Fibroblast of skin of left quadriceps (primary cell): Measurements from ENCODE around the gene PLEKHO1.
"Not testable (repeated sequence)": the region's sequence is repeated elsewhere in the genome, so short reads cannot be mapped to it uniquely, and the experiment has no call there.

Experiments used
- DNase-seq, 2 experiments: peaks; one replicate each; pipeline ENCODE4 v3.0.0-alpha.2; 2013; ENCODE audit warnings: low read depth in 2 of 2

Gene PLEKHO1, protein sequence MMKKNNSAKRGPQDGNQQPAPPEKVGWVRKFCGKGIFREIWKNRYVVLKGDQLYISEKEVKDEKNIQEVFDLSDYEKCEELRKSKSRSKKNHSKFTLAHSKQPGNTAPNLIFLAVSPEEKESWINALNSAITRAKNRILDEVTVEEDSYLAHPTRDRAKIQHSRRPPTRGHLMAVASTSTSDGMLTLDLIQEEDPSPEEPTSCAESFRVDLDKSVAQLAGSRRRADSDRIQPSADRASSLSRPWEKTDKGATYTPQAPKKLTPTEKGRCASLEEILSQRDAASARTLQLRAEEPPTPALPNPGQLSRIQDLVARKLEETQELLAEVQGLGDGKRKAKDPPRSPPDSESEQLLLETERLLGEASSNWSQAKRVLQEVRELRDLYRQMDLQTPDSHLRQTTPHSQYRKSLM

GRCh38 chr1:150149271-150150132, at the start of gene PLEKHO1:
PLEKHO1 (plus strand) TSS chr1:150149916; CDS start chr1:150150258, 342 bp downstream.
- DNase-seq: peak; percentile 72

GRCh38 chr1:150102986-150103385, 46.7 kb upstream of the PLEKHO1 start:
- DNase-seq: no peak

- no peak for DNase-seq
Observed at GRCh38 chr1:150106341-150106740, 43.4 kb upstream of the PLEKHO1 start.

DNA sequence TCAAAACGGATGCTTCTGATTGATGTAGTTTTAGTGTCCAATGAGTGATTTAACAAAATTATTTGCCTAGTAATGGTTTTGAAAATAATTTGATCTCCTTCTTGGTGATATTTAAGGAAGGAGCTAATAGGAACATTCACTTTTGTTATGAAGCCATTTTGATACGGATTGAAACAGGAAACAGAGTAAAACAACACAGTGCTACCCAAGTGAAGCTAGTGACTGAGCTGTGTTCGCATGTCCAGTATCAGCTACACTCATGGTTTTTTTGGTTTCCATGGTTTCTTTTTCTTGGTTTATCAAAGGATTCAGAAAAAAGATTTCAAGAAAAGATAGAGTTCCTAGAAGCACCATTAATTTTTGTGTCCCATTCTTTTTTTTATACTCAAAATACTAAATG, 40.1 kb upstream of the PLEKHO1 start:
- no peak for DNase-seq

GRCh38 chr1:150110116-150110515, 39.6 kb upstream of the PLEKHO1 start:
- no peak for DNase-seq

DNA sequence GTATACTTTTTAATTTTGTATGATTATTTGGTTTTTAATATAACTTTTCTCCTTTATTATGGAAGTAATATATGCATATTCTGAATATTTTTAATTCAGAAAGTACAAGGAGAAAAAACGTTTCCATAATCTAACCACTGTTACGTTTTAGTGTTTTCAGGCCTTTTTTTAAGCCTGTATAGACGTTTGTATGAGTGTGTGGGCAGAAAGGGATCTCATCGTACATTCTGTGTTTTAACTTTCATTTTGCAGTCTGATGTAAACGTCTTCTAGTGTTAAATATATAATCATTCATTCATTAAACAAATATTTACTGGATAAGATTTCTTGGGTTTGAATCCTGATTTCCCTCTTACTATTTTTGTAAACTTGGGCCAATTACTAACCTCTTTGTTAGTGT, 38.0 kb upstream of the PLEKHO1 start:
- DNase-seq: no peak

DNA sequence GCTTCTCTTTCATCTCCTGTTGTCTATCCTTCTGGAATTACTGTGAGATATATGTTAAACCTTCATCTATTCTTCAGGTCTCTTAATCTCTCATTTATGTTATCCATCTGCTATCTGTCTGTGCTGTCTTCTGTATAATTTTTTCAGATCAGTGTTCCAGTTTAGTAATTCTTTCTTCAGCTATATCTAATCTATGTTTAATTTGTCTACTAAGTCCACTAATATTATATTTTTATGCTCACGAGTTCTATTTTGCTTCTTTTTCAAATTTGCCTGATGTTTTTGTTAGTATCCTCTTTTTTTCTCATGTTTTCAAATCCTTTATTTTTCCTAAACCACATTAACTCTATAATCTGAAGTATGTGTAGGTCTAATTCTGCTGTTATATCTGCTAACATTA, 34.6 kb upstream of the PLEKHO1 start:
- no peak for DNase-seq

DNA sequence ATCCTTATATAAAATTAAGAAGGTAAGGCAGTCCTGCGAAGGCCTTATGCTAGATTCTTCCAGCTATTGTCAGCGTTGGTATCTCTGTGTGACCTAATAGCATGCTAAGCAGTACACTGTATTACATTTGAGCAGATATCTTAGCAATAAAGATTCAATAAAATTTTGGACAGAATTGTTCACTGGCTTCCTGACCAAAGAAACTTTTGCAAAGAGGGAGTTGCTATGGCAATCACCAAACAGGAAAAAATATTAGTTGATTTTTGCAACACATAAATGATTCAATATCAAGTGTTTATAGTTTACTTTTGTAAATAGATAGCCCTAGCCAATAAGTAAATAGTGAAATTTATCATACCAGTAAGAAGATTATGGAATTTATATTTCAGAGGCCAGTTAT, 31.0 kb upstream of the PLEKHO1 start:
- DNase-seq: no peak

- peak; percentile 9 to 12 for DNase-seq
Observed at GRCh38 chr1:150121236-150121862, 28.4 kb upstream of the PLEKHO1 start.

GRCh38 chr1:150126811-150127210, 22.9 kb upstream of the PLEKHO1 start:
- DNase-seq: no peak

- DNase-seq: no peak
Observed at GRCh38 chr1:150127464-150127863, 22.3 kb upstream of the PLEKHO1 start.

DNA sequence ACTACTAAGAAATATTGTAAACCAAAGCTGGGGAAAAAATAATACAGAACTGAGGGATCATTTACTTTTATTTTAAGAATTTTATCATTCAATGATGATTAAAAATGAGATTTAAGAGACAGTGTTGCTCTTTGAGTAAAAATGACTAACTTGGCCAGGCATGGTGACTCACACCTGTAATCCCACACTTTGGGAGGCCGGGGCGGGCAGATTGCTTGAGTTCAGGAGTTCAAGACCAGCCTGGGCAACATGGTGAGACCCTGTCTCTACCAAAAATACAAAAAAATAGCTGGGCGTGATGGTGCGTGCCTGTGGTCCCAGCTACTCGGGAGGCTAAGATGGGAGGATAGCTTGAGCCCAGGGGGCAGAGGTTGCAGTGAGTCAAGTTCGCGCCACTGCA, 21.8 kb upstream of the PLEKHO1 start:
- DNase-seq: no peak

DNA sequence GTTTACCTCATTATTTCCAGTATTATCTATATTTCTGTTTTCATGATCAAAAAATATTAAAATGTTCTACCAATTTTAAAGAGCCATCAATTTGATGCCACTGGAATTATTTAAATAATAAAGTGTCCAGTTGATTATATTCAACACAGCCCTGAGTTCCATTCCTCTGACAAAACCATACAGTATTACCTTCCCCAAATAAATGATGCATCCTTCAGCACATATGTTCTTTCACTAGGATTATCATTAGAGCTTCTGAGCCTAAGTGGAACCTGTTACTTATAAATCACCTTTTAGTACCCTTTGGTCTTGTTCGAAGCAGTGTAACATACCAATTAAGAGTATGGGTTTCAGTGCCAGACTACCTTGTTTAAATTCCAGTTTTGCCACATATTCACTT, 17.3 kb upstream of the PLEKHO1 start:
- no peak for DNase-seq

DNA sequence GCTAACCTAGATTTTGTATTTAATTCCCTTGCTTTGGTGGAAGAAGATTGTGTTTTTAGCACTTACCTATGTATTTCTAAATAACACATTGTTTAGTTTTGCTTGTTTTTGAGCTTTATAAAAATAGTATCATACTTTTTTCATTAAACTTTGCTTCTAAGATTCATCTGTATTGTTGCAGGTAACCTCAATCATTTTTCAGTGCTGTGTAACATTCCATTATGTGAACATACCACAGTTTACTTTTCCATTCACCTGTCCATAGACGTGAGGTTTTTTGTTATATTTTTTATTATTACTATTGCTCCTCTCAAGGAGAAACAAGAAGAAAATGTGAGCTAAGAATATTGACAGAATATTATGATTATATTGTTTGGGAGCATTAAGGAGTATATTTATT, 15.2 kb upstream of the PLEKHO1 start:
- no peak for DNase-seq

GRCh38 chr1:150135400-150135799, 14.3 kb upstream of the PLEKHO1 start:
- DNase-seq: not testable (repeated sequence)

DNA sequence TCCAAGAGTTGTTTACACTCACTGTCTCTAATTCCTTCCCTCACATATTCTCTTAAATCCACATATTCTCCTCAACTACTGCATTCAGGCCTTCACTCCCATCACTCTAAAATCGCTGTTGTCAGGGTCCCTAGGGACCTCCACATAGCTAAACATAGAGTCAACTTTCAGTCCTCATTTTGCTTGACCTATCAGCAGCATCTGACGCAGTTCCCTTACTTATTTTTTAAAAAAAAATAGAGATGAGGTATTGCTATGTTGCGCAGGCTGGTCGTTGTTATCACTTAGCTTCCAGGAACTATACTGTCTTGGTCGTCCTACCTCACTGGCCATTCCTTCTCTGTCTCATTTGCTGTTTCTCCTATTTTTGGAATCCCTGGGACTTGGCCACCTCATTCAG, 11.7 kb upstream of the PLEKHO1 start:
- DNase-seq: no peak

DNA sequence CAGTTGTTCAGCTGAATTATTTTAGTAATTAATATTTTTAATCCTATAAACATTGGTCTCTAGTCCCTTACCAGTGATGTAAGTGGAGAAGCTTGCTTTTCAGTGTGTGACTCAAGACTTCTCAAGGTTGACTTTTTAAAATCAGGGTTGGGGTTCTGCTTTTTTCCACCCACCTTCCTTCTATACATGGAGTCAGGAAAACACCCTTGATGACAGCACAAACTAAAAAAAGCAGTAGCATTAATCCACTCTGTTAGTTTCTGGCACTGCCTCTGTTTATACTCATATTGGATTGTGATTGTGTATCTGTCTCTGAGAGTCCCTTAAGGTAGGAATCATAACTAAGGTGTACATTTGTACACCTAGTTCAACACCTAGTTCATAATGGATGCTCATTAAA, 8.3 kb upstream of the PLEKHO1 start:
- no peak for DNase-seq

GRCh38 chr1:150142083-150142482, 7.6 kb upstream of the PLEKHO1 start:
- DNase-seq: no peak

GRCh38 chr1:150144606-150145005, 5.1 kb upstream of the PLEKHO1 start:
- no peak for DNase-seq

DNA sequence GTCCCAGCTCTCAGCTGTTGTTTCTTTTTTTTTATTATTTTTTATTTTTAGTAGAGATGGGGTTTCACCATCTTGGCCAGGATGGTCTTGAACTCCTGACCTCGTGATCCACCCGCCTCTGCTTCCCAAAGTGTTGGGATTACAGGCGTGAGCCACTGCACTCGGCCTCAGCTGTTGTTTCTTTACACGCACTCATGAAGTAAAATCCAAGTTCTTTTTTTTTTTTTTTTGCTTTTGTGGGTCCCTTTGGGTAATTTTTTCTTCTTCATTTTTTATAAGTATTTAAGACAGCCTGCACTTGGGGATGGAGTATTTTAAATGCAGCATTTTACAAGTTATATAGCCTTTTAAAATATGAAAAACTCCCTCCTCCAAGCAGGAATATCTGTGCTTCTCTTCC, 3.7 kb upstream of the PLEKHO1 start:
- DNase-seq: not testable (repeated sequence)

GRCh38 chr1:150146849-150147542, 2.7 kb upstream of the PLEKHO1 start:
- no peak for DNase-seq

GRCh38 chr1:150148837-150149270, 862 bp upstream of the PLEKHO1 start:
- no peak for DNase-seq
